Panc1 (cell line): ENCODE measurements around the gene PRSS21. TPM values are rescaled to one million over a fixed set of nuclear protein-coding genes. Genes with fewer than 3 reads are reported as not detected.

Experiments
- ATAC-seq: fragments of 200-7000 bp; cut with Tn5 transposase; 2 replicates; pipeline ENCODE4 v1.9.1; 2020; ENCODE audit warnings: mild to moderate bottlenecking, moderate library complexity
- BruUV-seq: library from RNA; stranded (reverse); fragments of 400-500 nt; replicated peaks from 2 replicates; lab custom pipeline; 2021; lab: Mats Ljungman, UMichigan
- CTCF ChIA-PET: fragments of 300-600 bp; sonication (Branson Sonifier 250); formaldehyde crosslinking; loops from one replicate; lab custom pipeline; 2022; ENCODE audit warnings: antibody characterized with exemption; lab: Charles Lee
- POLR2A ChIA-PET: fragments of 300-600 bp; sonication (Branson Sonifier 250); formaldehyde crosslinking; loops from one replicate; lab custom pipeline; 2022; ENCODE audit warnings: antibody characterized with exemption; lab: Charles Lee
- DNase-seq: peaks from one replicate; pipeline ENCODE4 v3.0.0-alpha.2; 2010; ENCODE audit warnings: low read depth, low spot score
- H3K27ac ChIP-seq: 2 replicates; pipeline ENCODE4 v1.5.1; 2011; ENCODE audit warnings: mild to moderate bottlenecking, low read length, inconsistent platforms
- H3K27me3 ChIP-seq: fragments of 200-500 bp; sonication (Bioruptor generic); 2 replicates; pipeline ENCODE4 v1.6.0; 2014; ENCODE audit warnings: low read length, inconsistent platforms; ENCODE audit not compliant: control insufficient read depth, insufficient read depth
- H3K36me3 ChIP-seq: fragments of 200-500 bp; sonication (Bioruptor generic); 2 replicates; pipeline ENCODE4 v1.5.1; 2014; ENCODE audit warnings: inconsistent platforms, mild to moderate bottlenecking, low read length, moderate library complexity; ENCODE audit not compliant: control insufficient read depth, insufficient read depth
- H3K4me1 ChIP-seq: 2 replicates; pipeline ENCODE4 v1.5.1; 2011; ENCODE audit warnings: inconsistent platforms, mild to moderate bottlenecking, low read length, moderate library complexity; ENCODE audit not compliant: control insufficient read depth, insufficient read depth
- H3K4me3 ChIP-seq, 2 experiments: 2 replicates each; pipeline ENCODE4 v1.5.1; 2011 to 2012; ENCODE audit warnings: low read depth in 2 of 2, low read length in 2 of 2, mild to moderate bottlenecking in 2 of 2, inconsistent platforms in 1 of 2, moderate library complexity in 1 of 2
- H3K9me3 ChIP-seq: fragments of 200-500 bp; sonication (Bioruptor generic); 2 replicates; pipeline ENCODE4 v1.5.1; 2014; ENCODE audit warnings: low read depth, mild to moderate bottlenecking, inconsistent platforms, low read length, moderate library complexity; ENCODE audit not compliant: control insufficient read depth, insufficient read depth
- CTCF ChIP-seq: fragments of 450-650 bp; IDR thresholded peaks from 2 replicates; pipeline ENCODE4 v1.5.1; 2017; ENCODE audit warnings: mild to moderate bottlenecking
- POLR2AphosphoS5 ChIP-seq: IDR thresholded peaks from 2 replicates; pipeline ENCODE4 v1.6.1; 2012; ENCODE audit warnings: mild to moderate bottlenecking, low read depth, low read length, moderate library complexity
- REST ChIP-seq, 2 experiments: IDR thresholded peaks; 2 replicates each; pipeline ENCODE4 v1.6.1; 2011 to 2012; ENCODE audit warnings: low read depth in 2 of 2, control low read depth in 1 of 2, low read length in 1 of 2, mild to moderate bottlenecking in 1 of 2, moderate library complexity in 1 of 2; ENCODE audit not compliant: insufficient read depth in 1 of 2
- SIN3A ChIP-seq: IDR thresholded peaks from 2 replicates; pipeline ENCODE4 v1.6.1; 2012; ENCODE audit warnings: low read depth, mild to moderate bottlenecking, low read length, moderate library complexity, borderline replicate concordance; ENCODE audit not compliant: insufficient read depth
- TCF7L2 ChIP-seq: IDR thresholded peaks from 2 replicates; pipeline ENCODE4 v1.6.1; 2011; ENCODE audit warnings: mild to moderate bottlenecking, low read depth, low read length, inconsistent platforms
- in situ Hi-C: cut with HindIII; loops from 2 replicates; pipeline ENCODE4 v1.10.0; 2016; ENCODE audit warnings: low sequenced_read_pairs, low pct_unique_long_range_greater_than_20kb
- intact Hi-C: fragments of 100-400 bp; cut with micrococcal nuclease; formaldehyde crosslinking; loops from one replicate; pipeline ENCODE4 v1.10.0; 2022; ENCODE audit not compliant: unreplicated experiment
- total RNA-seq: library from RNA; stranded (reverse); gene quantifications from one replicate; pipeline ENCODE4 v1.2.1, GENCODE V29; 2021; ENCODE audit not compliant: unreplicated experiment

Gene PRSS21
- total RNA-seq, 1 experiment from 2014 or later, result not detected

- CTCF ChIA-PET, result no interaction called here
- ATAC-seq (no peak; the same call in 1 of the 2 replicates), DNase-seq (no peak)
- H3K27ac ChIP-seq, result 0 out of 2 replicates have a peak overlapping the region, but pooled peaks have one; percentile 2
- H3K4me3 ChIP-seq, result no peak overlapping the region
- no peaks in the 10 kb centered on the region for H3K9me3 ChIP-seq
- H3K4me1 ChIP-seq, result peaks cover 31% of the 10 kb centered on the region
- in situ Hi-C loops, result no loop called here
- TF ChIP-seq SIN3A, result no peak
- TF ChIP-seq CTCF, result no peak
- no peak for TF ChIP-seq POLR2AphosphoS5
- no peak for TF ChIP-seq TCF7L2
- no peak for TF ChIP-seq REST (IDR thresholded peaks at IDR 0.05; ENCODE audit: insufficient read depth in 1 of 2, low read depth in 2 of 2, low read length in 1 of 2)
- no peaks in the 10 kb centered on the region for H3K27me3 ChIP-seq
- POLR2A ChIA-PET, result no interaction called here
- H3K36me3 ChIP-seq, result no peaks in the 10 kb centered on the region
- no TSS peak for BruUV-seq
- intact Hi-C loops, result no loop called here
Observed at GRCh38 chr16:2819179-2819938, 2.3 kb downstream of the PRSS21 start.

- TF ChIP-seq CTCF (no peak), REST (IDR thresholded peaks at IDR 0.05; ENCODE audit: insufficient read depth in 1 of 2, low read depth in 2 of 2, low read length in 1 of 2) (no peak), SIN3A (no peak), TCF7L2 (no peak), POLR2AphosphoS5 (no peak)
- ChIA-PET POLR2A (interaction anchor here (0.6 kb wide), 1 partner anchor 104 kb away, joined by 3 read pairs; no protein-coding TSS in a partner anchor), CTCF (no interaction called here)
- no peaks in the 10 kb centered on the region for H3K9me3 ChIP-seq
- peaks cover 29% of the 10 kb centered on the region for H3K4me1 ChIP-seq
- H3K4me3 ChIP-seq, result no peak overlapping the region
- in situ Hi-C loops (no loop called here), intact Hi-C loops (no loop called here)
- H3K27ac ChIP-seq, result no peak overlapping the region
- BruUV-seq, result no TSS peak
- H3K36me3 ChIP-seq, result no peaks in the 10 kb centered on the region
- DNase-seq (no peak), ATAC-seq (no peak)
- no peaks in the 10 kb centered on the region for H3K27me3 ChIP-seq
Observed at GRCh38 chr16:2819939-2820835, 3.1 kb downstream of the PRSS21 start.
